ENCODE results near the gene SECISBP2. TPM values are rescaled to one million over a fixed set of nuclear protein-coding genes. Genes with fewer than 3 reads are reported as not detected.

SECISBP2 gene
- total and polyA plus RNA-seq, 2 of the 13 experiments (the other 11 are each of a cell fraction or from before 2014, with no cell fraction given): 32.4 to 38.0 TPM

DNA sequence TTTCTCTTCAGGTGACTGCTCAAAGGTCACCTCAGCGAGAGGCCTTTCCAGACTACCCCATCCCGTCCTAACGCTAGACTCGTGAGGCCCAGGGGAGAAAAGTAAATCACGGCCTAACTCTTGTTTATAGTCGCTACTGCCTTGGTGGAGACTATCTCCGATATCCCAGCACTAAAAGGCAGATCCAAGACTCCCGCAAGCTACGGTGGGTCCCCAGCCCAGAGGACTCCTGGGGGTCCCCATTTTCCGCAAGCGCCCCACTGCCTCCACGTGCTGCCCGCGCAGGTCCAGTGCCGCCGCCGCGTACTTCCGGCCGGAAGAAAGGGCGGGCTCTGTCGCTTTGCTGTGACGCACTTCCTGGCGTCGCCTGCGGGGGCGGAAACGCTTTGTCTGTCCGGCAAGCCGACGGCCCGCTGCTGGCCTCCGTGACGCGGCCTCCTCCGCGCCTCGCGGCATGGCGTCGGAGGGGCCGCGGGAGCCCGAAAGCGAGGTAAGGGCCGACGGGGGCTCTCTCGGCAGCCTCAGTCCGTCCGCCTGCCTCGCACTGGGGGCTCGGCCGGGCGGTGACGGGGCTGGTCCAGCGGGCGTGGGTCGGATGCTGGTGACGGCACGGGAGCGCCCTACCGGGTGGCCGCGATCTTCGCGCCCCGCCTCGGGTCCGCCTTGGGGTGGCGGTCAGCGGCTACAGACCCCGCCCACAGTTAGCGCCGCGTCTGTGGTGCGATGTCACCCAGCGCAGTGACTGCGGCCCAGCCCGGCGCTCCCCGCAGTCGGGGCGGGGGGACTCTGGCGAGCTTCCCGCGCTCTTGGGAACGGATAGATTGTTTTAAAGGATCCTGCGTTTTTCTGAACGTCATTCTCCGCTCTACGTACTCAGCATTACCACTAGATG is at the start of gene SECISBP2 (continued):
- no peak for TF ChIP-seq SNRNP70 (IDR thresholded peaks at IDR 0.05; ENCODE audit: low read depth, low read length)
- peak; percentile 96 for TF ChIP-seq REPIN1 (CRISPR knock-in tag; IDR thresholded peaks at IDR 0.05; ENCODE audit: borderline replicate concordance, low read depth)
- TF ChIP-seq FOSL2 (CRISPR knock-in tag; IDR thresholded peaks at IDR 0.05): peak; percentile 52
- TF ChIP-seq ZNF598 (CRISPR knock-in tag; IDR thresholded peaks at IDR 0.05; ENCODE audit: borderline replicate concordance): no peak; the same call in none of the 2 replicates
- no peak for TF ChIP-seq PTBP1 (IDR thresholded peaks at IDR 0.05; ENCODE audit: low read depth, low read length, poor library complexity, severe bottlenecking)
- TF ChIP-seq, protein P1, sequence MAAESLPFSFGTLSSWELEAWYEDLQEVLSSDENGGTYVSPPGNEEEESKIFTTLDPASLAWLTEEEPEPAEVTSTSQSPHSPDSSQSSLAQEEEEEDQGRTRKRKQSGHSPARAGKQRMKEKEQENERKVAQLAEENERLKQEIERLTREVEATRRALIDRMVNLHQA (CRISPR knock-in tag; IDR thresholded peaks at IDR 0.05): no peak
- TF ChIP-seq ZFP36 (IDR thresholded peaks at IDR 0.05; ENCODE audit: borderline replicate concordance, low read depth, low read length, partially characterized antibody): no peak
- peak; percentile 37; the same call in 1 of the 2 replicates for TF ChIP-seq THAP8 (CRISPR knock-in tag; IDR thresholded peaks at IDR 0.05; ENCODE audit: borderline replicate concordance)
- TF ChIP-seq MED8 (CRISPR knock-in tag; IDR thresholded peaks at IDR 0.05; ENCODE audit: insufficient replicate concordance): peak; percentile 88
- TF ChIP-seq ZNF704 (CRISPR knock-in tag; IDR thresholded peaks at IDR 0.05; ENCODE audit: borderline replicate concordance): peak; percentile 90; the same call in 1 of the 2 replicates
- TF ChIP-seq, protein P2, sequence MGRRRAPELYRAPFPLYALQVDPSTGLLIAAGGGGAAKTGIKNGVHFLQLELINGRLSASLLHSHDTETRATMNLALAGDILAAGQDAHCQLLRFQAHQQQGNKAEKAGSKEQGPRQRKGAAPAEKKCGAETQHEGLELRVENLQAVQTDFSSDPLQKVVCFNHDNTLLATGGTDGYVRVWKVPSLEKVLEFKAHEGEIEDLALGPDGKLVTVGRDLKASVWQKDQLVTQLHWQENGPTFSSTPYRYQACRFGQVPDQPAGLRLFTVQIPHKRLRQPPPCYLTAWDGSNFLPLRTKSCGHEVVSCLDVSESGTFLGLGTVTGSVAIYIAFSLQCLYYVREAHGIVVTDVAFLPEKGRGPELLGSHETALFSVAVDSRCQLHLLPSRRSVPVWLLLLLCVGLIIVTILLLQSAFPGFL (CRISPR knock-in tag; IDR thresholded peaks at IDR 0.05): no peak
- TF ChIP-seq ZNF841 (CRISPR knock-in tag; IDR thresholded peaks at IDR 0.05; ENCODE audit: borderline replicate concordance): peak; percentile 91
- TF ChIP-seq CC2D1A (CRISPR knock-in tag; IDR thresholded peaks at IDR 0.05): 0 out of 2 replicates have a peak, but pooled peaks have one; percentile 65
- TF ChIP-seq, protein P3, sequence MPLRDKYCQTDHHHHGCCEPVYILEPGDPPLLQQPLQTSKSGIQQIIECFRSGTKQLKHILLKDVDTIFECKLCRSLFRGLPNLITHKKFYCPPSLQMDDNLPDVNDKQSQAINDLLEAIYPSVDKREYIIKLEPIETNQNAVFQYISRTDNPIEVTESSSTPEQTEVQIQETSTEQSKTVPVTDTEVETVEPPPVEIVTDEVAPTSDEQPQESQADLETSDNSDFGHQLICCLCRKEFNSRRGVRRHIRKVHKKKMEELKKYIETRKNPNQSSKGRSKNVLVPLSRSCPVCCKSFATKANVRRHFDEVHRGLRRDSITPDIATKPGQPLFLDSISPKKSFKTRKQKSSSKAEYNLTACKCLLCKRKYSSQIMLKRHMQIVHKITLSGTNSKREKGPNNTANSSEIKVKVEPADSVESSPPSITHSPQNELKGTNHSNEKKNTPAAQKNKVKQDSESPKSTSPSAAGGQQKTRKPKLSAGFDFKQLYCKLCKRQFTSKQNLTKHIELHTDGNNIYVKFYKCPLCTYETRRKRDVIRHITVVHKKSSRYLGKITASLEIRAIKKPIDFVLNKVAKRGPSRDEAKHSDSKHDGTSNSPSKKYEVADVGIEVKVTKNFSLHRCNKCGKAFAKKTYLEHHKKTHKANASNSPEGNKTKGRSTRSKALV (CRISPR knock-in tag; IDR thresholded peaks at IDR 0.05): peak; percentile 72; the same call in 1 of the 2 replicates
- TF ChIP-seq, protein P4, sequence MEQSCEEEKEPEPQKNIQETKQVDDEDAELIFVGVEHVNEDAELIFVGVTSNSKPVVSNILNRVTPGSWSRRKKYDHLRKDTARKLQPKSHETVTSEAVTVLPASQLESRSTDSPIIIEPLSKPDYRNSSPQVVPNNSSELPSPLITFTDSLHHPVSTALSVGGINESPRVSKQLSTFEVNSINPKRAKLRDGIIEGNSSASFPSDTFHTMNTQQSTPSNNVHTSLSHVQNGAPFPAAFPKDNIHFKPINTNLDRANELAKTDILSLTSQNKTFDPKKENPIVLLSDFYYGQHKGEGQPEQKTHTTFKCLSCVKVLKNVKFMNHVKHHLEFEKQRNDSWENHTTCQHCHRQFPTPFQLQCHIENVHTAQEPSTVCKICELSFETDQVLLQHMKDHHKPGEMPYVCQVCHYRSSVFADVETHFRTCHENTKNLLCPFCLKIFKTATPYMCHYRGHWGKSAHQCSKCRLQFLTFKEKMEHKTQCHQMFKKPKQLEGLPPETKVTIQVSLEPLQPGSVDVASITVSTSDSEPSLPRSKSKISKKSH (CRISPR knock-in tag; IDR thresholded peaks at IDR 0.05; ENCODE audit: borderline replicate concordance): peak; percentile 88
- TF ChIP-seq SOX5 (CRISPR knock-in tag; IDR thresholded peaks at IDR 0.05; ENCODE audit: borderline replicate concordance): peak; percentile 27; the same call in 1 of the 2 replicates
- TF ChIP-seq ZNF674 (CRISPR knock-in tag; IDR thresholded peaks at IDR 0.05; ENCODE audit: low read depth): 0 out of 2 replicates have a peak, but pooled peaks have one; percentile 58
- 0 out of 2 replicates have a peak, but pooled peaks have one; percentile 55 for TF ChIP-seq PRMT3 (CRISPR knock-in tag; IDR thresholded peaks at IDR 0.05; ENCODE audit: borderline replicate concordance, low read depth)
- TF ChIP-seq ATAD3A (CRISPR knock-in tag; IDR thresholded peaks at IDR 0.05): no peak
